ENCODE measurements around the gene HOXD10.

HOXD10 gene

DNA sequence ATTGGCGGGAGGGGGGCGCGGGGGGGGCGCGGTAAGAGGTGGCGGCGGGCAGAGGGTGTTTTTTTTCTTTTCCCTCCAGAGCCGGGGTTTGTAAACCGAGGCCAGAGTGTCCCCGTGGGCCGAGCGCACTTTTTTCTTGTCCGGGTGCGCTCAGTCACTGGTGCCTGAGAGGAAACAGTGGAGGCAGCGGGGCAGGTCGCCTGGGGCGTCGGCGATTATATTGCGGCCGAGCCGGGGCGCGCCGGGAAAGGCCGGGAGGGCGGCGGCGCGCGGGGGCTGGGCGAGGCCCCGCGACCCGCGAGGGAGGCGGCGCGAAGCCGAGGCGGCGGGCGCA is 13.2 kb downstream of the HOXD10 start:
- no peaks in the 10 kb centered on the region for H3K9me3 Mint-ChIP-seq
- no peak for DNase-seq
- H3K27ac Mint-ChIP-seq, result peak overlapping the region; percentile 86
- peaks cover 12% of the 10 kb centered on the region for H3K36me3 Mint-ChIP-seq (ENCODE audit: low read depth)
- H3K4me1 Mint-ChIP-seq, result peaks cover 63% of the 10 kb centered on the region
- TF ChIP-seq, protein P1, sequence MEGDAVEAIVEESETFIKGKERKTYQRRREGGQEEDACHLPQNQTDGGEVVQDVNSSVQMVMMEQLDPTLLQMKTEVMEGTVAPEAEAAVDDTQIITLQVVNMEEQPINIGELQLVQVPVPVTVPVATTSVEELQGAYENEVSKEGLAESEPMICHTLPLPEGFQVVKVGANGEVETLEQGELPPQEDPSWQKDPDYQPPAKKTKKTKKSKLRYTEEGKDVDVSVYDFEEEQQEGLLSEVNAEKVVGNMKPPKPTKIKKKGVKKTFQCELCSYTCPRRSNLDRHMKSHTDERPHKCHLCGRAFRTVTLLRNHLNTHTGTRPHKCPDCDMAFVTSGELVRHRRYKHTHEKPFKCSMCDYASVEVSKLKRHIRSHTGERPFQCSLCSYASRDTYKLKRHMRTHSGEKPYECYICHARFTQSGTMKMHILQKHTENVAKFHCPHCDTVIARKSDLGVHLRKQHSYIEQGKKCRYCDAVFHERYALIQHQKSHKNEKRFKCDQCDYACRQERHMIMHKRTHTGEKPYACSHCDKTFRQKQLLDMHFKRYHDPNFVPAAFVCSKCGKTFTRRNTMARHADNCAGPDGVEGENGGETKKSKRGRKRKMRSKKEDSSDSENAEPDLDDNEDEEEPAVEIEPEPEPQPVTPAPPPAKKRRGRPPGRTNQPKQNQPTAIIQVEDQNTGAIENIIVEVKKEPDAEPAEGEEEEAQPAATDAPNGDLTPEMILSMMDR (IDR thresholded peaks at IDR 0.05), result no peak
- peaks cover 5% of the 10 kb centered on the region for H3K27me3 Mint-ChIP-seq (ENCODE audit: low read depth, poor library complexity)
- peak overlapping the region; percentile 95 for H3K4me3 Mint-ChIP-seq

DNA sequence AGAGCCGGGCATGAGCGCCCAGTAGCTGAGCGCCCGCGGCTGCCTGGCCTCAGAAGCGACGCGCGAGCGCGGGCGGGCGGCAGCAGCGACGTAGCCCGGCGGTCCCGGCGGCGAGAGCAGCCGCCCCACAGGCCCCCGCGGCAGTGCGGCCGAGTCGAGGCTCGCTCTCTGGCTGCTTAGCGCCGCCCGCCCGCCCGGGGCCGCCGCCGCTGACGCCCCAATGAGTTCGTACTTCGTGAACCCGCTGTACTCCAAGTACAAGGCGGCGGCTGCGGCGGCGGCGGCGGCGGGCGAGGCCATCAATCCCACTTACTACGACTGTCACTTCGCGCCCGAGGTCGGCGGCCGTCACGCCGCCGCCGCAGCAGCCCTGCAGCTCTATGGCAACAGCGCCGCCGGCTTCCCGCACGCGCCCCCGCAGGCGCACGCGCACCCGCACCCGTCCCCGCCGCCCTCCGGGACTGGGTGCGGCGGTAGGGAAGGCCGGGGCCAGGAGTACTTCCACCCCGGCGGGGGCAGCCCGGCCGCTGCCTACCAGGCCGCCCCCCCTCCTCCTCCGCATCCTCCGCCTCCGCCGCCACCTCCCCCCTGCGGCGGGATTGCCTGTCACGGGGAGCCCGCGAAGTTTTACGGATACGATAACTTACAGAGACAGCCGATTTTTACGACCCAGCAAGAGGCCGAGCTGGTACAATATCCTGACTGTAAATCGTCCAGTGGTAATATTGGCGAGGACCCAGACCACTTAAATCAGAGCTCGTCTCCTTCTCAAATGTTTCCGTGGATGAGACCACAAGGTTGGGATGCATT is 13.8 kb downstream of the HOXD10 start:
- H3K4me3 Mint-ChIP-seq, result peak overlapping the region; percentile 100
- H3K27me3 Mint-ChIP-seq (ENCODE audit: low read depth, poor library complexity), result peaks cover 6% of the 10 kb centered on the region
- peak overlapping the region; percentile 100 for H3K27ac Mint-ChIP-seq
- H3K9me3 Mint-ChIP-seq, result no peaks in the 10 kb centered on the region
- TF ChIP-seq, protein P1 (IDR thresholded peaks at IDR 0.05), result no peak
- H3K4me1 Mint-ChIP-seq, result peaks cover 63% of the 10 kb centered on the region
- peaks cover 9% of the 10 kb centered on the region for H3K36me3 Mint-ChIP-seq (ENCODE audit: low read depth)
- DNase-seq, result peak; percentile 89

DNA sequence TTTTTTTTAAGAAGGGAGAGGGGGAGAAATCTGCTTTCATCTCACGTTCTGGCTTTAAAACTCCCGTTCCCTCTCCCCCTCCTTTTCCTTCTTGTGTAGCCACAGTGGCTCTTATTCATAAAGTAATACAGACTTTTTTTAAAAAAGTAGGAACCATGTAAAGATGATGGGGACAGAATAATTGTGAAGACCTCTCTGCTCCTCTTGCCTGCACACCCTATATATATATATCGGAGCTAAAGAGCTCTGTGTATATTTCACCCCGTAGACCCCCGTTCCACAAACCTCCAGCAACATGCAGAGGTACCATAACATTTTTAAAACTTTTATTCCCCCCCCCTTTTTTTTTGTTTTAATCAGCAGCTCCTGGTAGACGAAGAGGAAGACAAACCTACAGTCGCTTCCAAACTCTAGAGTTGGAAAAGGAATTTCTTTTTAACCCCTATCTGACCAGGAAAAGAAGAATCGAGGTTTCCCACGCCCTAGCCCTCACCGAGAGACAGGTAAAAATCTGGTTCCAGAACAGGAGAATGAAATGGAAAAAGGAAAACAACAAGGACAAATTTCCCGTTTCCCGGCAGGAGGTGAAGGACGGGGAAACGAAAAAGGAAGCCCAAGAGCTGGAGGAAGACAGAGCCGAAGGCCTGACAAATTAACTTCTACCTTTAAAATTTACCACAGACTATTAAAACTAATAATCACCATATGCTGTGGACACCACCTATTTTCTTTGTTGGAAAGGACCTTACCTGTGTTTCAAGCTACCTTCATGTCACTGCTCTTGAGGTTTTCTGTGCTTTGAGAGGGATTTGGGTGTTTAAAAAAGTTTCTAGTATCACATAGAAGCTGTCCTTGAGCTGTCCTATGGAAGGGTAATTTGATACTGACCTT is 14.6 kb downstream of the HOXD10 start:
- TF ChIP-seq, protein P1 (IDR thresholded peaks at IDR 0.05), result no peak
- H3K9me3 Mint-ChIP-seq, result no peaks in the 10 kb centered on the region
- H3K4me1 Mint-ChIP-seq, result peaks cover 58% of the 10 kb centered on the region
- no peak for DNase-seq
- peaks cover 14% of the 10 kb centered on the region for H3K27me3 Mint-ChIP-seq (ENCODE audit: low read depth, poor library complexity)
- peak overlapping the region; percentile 100 for H3K4me3 Mint-ChIP-seq
- H3K27ac Mint-ChIP-seq, result peak overlapping the region; percentile 100
- peaks cover 9% of the 10 kb centered on the region for H3K36me3 Mint-ChIP-seq (ENCODE audit: low read depth)

DNA sequence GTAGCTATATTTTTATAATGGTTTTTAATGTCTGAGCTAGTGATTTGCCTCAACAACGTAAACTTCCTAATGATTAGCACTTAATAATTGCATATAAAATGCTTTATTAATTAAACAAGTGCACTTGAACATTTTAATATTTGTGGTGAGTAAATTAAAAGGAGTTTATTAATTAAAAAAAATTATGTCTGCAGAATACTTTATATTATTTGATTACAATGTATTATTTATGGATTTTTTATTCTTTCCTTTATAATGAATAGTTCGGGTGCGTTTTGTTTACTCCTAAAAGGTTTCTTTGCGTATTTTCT is 15.2 kb downstream of the HOXD10 start:
- peak overlapping the region; percentile 100 for H3K27ac Mint-ChIP-seq
- H3K36me3 Mint-ChIP-seq (ENCODE audit: low read depth), result peaks cover 9% of the 10 kb centered on the region

DNA sequence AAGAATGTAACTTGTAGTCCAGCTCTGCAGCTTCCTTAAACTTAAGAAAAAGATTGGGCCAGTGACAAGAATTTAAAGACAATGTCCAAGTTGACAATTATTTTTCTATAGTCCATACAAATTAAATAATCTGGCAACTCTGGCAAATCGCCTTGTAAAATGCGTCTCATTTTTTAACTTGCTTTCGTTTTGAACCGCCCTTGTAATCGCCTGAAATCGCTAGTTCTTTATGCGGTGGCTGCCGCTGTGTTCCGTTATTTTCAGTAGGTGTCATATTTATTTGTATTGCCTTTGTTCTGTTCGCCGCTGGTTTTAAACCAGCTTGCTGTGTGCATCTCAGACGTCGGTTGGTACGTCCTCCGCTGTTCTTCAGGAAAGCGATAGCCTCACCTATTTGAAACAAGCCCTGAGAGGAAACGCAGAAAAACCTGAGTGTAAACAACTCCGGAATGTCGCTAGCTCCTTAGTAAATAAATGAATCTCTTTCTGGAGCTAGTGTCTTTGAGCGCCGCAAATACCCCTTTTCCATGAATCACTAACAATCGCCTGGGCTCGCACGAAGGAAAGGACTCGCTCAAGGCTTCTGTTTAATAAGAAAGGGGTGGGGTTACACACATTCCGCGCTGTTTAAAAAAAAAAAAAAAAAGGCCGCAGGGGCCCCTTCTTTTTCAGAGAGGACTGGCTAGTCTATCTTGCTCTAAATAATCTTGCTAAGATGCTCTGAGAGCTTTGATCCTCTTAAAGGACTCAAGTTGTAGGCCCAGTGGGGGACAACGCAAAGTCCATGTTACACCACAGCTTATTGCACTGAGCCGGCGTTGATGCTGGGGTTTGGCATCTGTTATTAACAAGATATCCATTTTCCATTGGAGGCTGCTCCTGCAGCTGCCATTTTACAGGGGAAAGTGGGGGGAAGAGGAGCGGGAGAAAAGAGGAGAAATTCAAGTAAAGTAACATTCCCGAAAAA is 15.9 kb downstream of the HOXD10 start:
- no peak for DNase-seq
- Mint-ChIP-seq H3K27ac (peak overlapping the region; percentile 100), H3K4me3 (peak overlapping the region; percentile 100), H3K4me1 (peaks cover 45% of the 10 kb centered on the region), H3K9me3 (no peaks in the 10 kb centered on the region), H3K36me3 (ENCODE audit: low read depth) (peaks cover 13% of the 10 kb centered on the region), H3K27me3 (ENCODE audit: low read depth, poor library complexity) (peaks cover 15% of the 10 kb centered on the region)
- TF ChIP-seq, protein P1 (IDR thresholded peaks at IDR 0.05), result no peak

More for the DNA sequence above, 15.2 kb downstream of the HOXD10 start:
- TF ChIP-seq, protein P1 (IDR thresholded peaks at IDR 0.05), result no peak
- Mint-ChIP-seq H3K27me3 (ENCODE audit: low read depth, poor library complexity) (peaks cover 15% of the 10 kb centered on the region), H3K9me3 (no peaks in the 10 kb centered on the region), H3K4me3 (peak overlapping the region; percentile 100), H3K4me1 (peaks cover 52% of the 10 kb centered on the region)
- DNase-seq, result no peak

Data from nephron progenitor cell (in vitro differentiated cells).